Measurements from ENCODE around the gene CCDC158.
"Not testable (repeated sequence)": the region's sequence is repeated elsewhere in the genome, so short reads cannot be mapped to it uniquely, and the experiment has no call there.

CCDC158 gene

DNA sequence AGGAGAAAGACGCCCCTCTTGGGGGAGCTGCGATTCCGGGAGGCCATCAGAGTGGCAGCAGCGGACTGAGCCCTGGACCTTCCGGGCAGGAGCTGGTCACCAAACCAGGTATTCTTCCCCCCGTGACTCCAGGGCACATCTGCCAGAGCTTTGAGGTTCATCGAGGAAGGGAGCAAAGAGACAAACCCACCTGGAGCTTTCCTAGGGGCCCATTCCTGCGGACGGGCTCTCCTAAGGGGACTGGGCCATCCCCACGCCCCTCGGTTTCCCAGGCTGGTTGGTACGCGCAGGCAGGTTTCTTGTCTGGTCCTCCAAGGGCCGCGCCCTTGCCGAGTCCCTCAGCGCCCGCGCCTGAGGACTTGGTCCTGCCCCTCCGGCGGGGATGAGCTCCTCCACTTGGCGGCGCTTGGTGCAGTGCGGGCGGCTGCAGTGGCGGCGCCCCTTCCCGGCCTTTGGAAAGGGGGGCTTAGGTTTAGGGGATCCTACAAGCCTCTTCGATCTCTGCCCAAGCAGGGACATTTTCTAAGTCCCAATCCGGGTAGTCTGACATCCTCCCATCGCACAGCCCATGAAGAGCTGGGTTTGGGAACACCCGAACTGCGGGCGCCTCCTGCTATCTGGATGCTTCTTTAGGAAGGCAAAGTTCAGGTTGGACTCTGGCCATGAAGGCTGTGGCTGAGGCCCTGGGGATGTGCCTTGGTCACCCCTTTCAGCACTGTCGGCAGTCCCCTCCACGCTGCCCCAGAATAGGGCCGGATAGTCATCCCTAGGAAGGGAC is 113.9 kb downstream of the CCDC158 start:
- no peak for DNase-seq

- peak; percentile 56 for DNase-seq
These were observed 114.7 kb downstream of the CCDC158 start, which contains the start of gene STBD1 for GRCh38 chr4:76305971-76306881. Gene STBD1 (plus strand): TSS chr4:76306733. CDS start chr4:76306770, 37 bp downstream.

DNA sequence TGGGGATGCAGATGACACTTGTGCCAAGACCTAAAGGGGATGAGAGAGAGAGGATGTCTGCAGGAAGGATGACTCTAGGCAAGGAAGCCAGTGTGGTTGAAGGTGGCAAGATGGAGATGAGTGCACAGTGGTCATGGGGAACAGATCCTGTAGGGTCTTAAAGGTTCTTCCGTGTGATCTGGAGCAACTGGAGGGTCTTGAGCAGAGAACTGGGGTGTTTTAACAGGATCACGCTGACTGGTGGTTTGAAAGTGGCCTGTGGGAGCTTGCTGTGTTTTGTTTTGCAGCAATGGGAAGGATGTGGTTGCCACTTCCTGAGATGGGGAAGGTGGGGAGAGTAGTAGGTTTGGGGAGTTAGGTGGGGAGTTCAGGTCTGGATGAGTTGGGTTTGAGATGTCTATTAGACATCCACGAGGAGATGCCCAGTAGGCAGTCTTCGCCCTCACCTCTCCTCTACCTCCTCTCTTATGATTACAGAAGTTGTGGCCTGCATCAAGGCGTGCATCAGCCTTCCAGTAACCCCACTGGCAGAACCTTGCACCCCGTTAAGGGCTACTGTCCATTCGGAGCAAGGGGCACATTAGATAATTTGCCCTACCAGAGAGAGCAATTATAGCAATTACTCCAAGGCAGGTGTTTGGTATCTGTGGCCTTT is 115.8 kb downstream of the CCDC158 start:
- DNase-seq = no peak

DNA sequence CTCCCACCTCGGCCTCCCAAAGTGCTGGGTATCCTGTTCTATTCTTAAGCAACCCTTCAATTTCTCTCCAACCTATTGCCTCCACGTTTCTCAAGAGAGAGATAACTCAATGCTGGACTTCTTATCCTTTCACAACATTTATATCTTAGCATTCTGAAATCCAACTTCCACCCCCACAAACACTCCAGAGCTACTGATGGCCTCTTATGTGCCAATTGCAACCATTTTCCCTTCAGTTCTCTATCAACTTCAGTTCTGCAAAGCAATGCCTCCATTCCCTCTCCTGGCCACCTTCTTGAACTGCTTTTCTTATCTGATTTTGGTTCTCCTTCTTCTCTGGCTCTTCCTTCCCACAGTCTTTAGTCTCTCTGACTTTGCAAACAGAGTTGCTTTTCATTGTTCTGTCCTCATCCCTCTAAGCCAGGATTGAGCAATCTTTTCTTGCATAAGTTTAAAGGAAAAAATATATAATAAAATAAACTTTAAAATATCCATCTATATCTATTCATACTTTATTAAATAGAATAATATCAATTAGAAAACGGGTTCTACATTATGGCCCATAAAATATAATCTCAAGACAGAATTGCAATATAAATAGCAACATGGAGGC is 118.0 kb downstream of the CCDC158 start:
- DNase-seq = no peak

GRCh38 chr4:76301775-76302162 is 119.2 kb downstream of the CCDC158 start:
- DNase-seq = no peak

DNA sequence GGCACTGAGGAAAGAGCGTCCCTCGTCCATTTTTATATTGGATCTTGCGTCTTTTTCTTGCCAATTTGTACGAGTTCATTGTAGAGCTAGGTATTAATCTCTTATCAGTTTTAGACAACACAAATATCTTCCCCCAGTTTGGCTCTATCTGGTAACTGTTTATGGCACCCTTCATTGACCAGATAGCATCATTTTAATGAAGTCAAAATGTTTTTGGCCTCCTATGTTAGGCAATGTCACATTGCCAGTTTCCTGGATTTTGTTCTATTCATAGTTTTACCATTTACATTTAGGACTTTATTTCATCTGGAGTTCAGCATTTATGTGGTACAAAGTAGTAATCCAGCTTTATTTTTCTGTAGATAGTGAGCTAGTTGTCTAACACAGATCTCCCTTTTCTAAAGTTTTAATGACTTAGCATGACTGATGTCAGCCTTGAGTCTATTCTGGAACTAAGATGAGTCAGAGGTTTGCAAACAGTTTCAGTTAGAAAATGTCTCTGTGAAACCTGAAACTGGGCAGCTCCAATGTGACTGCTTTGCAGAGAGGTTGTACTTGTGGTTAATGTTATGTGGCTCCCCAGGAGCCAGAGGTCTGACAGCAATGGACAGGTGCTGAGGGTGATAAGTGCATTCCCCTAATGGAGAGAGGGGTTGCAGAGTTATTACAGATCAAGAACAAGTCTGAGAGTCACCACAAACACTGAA is 119.7 kb downstream of the CCDC158 start:
- DNase-seq = peak; percentile 66

DNA sequence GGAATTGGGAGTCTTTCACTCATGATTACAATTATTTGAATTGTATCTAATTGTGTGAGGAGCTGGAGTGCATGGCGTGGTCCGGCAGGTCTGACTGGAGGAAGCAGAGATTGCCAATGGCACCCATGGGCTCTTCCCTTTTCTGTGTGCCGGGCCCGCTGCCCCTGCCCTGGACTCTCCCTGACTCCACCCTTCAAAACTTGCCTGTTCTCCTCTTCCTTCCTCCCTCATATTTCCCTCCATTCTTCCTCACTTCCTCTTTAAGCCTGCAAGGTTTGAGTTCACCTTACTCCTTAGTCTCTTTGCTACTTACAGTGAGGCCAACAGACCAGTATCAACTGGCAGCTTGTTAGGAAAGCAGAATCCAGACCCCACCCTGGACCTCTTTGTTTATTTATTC is 120.9 kb downstream of the CCDC158 start:
- no peak for DNase-seq

DNA sequence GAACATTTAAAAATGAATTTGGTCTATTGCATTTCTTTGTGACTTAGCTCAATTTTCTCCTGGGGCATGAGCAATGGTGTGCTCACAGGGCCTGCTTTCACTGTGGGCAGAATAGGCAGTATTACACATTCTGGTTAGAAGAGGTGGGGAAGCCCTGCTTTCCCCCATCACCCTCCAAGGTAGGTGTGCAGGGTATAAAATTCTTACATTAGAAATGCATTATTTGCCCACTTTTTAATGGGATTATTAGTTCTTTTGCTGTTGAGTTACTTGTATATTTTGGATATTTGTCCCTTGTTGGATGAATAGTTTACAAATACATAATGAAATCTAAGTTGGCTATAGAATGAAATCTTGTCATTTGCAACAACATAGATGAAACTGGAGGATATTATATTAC is 122.7 kb downstream of the CCDC158 start:
- DNase-seq = no peak

DNA sequence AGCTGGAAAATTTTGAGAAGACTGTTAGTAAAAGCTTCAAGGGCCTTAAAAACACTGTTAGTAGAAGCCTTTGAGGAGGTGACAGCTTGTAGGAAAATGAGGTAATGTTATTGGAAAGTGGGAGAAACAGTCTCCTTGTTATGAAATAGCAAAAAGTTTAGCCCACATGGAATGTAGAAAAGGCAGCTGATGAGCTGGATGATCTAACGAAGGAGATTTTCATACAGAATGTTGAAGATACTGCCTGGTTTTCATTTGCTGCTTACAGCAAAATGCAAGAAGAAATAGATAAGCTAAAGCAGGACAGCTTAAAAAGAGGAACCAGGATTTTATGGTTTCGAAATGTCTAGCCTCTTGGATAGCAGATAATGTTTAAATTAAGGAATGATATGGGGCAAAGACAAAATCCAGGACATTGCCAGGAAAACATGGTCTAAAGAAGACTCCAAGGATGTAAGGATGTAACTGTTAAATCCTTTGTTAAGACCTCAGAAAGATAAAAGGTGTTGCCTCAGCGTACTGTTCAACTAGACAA is 124.6 kb downstream of the CCDC158 start:
- DNase-seq = no peak

GRCh38 chr4:76293772-76294171 is 127.2 kb downstream of the CCDC158 start:
- no peak for DNase-seq

DNA sequence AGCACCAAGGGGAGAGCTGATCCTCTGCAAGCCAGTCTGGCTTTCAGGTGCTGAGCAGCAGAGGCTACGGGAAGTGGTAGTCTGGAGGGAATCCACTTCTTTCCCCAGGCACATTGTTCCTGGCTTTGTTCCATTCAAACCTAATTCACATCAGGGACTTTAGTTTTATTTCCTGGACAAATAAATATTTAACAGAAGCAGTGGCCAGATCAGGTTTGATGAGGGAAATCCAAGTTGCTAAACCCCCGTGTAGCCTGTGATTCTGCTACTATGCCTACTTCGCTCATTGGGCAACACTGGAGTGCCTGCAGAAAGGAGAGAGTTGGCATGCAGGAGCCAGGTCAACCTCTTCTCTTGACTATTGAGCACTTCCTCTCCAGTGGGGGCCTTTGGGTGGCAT is 128.2 kb downstream of the CCDC158 start:
- DNase-seq = no peak

GRCh38 chr4:76287811-76288210 is 133.1 kb downstream of the CCDC158 start:
- DNase-seq = not testable (repeated sequence)

GRCh38 chr4:76283900-76284299 is 137.0 kb downstream of the CCDC158 start:
- DNase-seq = no peak

GRCh38 chr4:76282941-76283689 is 137.8 kb downstream of the CCDC158 start:
- DNase-seq = no peak

DNA sequence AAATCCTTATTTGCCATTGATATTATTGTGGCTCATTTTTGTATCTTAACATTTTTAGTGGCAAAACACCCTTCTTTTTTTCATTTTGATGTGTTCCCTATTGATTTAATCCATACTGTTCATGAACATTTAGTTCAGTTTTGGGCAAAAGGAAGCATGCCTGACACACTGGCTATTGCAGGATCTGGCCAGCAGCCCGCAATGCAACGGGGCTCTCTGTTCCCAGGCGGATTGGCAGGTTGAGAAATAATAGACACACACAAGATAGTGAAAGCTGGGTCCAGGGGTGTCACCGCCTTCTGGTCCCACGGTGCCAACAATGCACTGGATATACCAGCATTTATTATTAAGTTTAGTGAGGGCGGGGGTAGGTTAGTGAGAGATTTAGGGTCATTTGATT is 139.3 kb downstream of the CCDC158 start:
- not testable (repeated sequence) for DNase-seq

DNA sequence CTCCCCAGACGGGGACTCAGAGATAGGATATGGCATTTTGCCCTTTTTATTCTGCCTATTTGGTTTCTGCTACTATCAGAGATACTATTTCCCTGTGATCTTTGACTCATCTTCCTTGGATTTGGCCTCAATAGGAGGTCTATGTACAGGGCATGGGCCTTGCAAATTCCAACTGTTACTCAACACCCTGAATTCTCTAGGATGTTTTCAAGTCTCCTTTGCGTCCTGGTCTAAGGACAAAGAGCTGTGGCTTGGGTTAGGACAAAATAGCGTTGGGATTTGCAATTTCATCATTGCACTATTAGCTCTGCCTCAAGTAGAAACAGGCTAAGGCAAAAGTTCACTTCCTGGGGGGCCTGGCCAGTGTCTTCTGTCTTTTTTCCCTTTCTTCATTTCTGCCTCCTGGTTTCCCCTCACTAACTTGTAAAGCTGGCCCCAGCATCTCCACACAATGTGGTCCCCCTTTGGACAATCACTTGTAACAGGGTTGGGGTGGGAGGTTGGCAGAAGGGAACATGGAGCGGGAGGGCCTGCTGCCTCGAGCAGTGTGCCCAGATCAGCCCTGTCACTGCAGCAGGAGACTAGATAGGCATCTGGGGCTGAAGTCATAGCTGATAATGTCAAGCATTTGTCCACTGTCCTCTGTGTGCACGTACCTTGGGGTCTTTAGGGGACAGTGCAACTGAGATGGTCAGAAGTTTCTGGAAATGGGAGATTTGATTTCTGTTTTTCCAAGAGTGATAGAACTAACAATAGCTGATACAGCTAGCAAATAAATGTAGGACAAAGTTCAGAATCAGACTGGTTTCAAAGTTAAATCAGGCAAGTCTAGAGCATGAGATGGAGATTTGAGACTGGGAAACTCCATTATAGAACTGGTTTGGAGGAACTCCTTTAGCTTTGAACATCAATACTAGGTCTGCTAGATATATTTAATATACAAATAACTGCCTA is 140.2 kb downstream of the CCDC158 start:
- DNase-seq = no peak

DNA sequence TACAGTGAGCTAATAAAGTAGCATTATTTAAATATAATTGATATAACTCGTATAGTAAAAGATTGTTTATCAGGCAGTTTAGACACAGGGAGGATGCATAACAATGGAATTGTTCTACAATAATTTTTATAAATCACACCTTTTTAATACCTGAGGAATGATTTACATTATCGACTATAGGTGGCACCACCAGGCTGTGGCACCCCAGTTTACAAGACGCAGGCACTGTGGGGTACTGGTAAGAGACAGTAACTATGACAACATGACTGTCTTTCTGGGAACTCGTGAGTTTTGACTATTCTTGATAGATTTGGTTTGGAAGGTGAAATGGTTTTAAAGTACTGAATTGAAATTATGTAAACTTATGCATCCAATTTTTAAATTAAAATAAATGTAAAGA is 141.5 kb downstream of the CCDC158 start:
- no peak for DNase-seq

DNA sequence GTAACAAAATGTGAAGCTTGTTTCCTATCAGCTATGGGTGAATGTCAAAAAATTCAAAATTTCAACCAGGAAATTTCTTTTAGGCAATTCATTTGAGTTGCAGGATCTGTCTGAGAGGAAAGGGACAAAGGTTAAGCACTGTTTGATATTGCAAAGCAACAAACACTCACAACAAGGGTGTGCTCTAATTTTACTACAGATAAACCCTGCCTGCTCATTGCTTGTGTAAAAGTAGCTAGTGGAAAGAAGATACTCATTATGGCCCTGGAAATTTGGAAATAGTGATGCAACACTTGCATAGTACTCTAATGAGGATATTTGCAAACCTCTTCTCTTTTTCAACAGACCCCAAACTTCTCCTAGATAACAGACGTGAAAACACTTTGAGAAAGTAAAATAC is 142.4 kb downstream of the CCDC158 start:
- no peak for DNase-seq

DNA sequence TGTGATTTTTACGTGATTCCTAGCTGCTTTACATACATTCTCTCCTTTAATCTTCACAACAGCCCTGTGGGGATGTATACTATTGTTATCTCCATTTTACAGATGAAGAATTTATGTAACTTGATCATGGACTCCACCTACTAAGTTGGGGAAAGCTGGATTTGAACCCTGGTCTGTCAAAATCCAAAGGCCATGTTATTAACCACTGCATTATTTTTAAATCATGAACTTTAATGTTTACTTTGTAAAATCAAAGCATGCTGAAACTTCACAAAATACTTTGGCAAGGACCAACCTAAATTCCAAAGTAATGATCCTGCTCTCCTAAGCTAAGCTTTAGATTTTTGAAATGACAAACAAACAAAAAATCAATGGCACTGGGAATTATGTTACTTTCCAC is 143.3 kb downstream of the CCDC158 start:
- DNase-seq = no peak

DNA sequence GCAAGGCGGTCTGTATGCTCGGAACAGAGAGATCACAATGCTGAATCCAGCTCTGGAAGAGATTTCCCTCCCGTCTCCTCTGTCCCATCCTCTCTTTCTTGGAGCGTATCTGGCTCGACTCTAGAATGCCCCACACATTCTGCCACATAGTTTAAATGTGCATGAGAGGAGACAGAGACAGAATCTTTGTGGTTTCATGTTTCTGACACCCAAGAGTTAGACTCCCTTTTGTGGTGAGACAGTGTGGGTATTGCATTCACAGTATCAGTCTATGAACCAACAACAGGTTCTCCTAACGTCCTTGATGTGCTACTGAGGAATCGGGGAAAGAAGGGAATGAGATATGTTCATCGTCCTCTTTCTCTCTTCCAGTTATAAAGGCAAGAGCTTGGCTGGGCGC is 144.1 kb downstream of the CCDC158 start:
- no peak for DNase-seq
